HEK293 (cell line): Measurements from ENCODE around the gene MACIR.

ENCODE experiments used
- CTCF ChIP-seq: fragments of 450-650 bp; formaldehyde crosslinking; IDR thresholded peaks from 2 replicates; pipeline ENCODE4 v1.5.1; 2016; ENCODE audit warnings: missing biosample characterization, missing genetic modification characterization
- ZNF449 ChIP-seq: fragments of 450-650 bp; formaldehyde crosslinking; IDR thresholded peaks from 2 replicates; pipeline ENCODE4 v1.5.1; 2017; ENCODE audit warnings: missing biosample characterization, mild to moderate bottlenecking, missing genetic modification characterization, moderate library complexity
- ZNF580 ChIP-seq: fragments of 450-650 bp; formaldehyde crosslinking; IDR thresholded peaks from 2 replicates; pipeline ENCODE4 v1.5.1; 2016; ENCODE audit warnings: missing biosample characterization, missing genetic modification characterization
- ZNF645 ChIP-seq: fragments of 450-650 bp; formaldehyde crosslinking; IDR thresholded peaks from 2 replicates; pipeline ENCODE4; 2016; ENCODE audit warnings: missing biosample characterization, missing genetic modification characterization
- ZNF777 ChIP-seq: fragments of 450-650 bp; formaldehyde crosslinking; IDR thresholded peaks from 2 replicates; pipeline ENCODE4 v1.5.1; 2017; ENCODE audit warnings: missing biosample characterization, missing genetic modification characterization, borderline replicate concordance
- ZNF837 ChIP-seq: fragments of 450-650 bp; formaldehyde crosslinking; IDR thresholded peaks from 2 replicates; pipeline ENCODE4 v1.5.1; 2016; ENCODE audit warnings: missing biosample characterization, missing genetic modification characterization

- TF ChIP-seq CTCF, result no peak
- no peak for TF ChIP-seq ZNF645 (tag by site-specific recombination)
- no peak for TF ChIP-seq ZNF449 (tag by site-specific recombination)
- no peak for TF ChIP-seq ZNF837
- TF ChIP-seq ZNF777 (tag by site-specific recombination), result no peak
- no peak for TF ChIP-seq ZNF580 (tag by site-specific recombination)
Observed at GRCh38 chr5:103255691-103256090, 2.9 kb upstream of the MACIR start.
